GM19324 (cell line): Measurements from ENCODE around the gene SLC41A1.

Source experiments
- ATAC-seq: cut with Tn5 transposase; IDR thresholded peaks from one replicate; pipeline ENCODE4 v1.9.1; 2021; ENCODE audit warnings: mild to moderate bottlenecking, moderate library complexity; ENCODE audit not compliant: unreplicated experiment, low FRiP score

The SLC41A1 gene

DNA sequence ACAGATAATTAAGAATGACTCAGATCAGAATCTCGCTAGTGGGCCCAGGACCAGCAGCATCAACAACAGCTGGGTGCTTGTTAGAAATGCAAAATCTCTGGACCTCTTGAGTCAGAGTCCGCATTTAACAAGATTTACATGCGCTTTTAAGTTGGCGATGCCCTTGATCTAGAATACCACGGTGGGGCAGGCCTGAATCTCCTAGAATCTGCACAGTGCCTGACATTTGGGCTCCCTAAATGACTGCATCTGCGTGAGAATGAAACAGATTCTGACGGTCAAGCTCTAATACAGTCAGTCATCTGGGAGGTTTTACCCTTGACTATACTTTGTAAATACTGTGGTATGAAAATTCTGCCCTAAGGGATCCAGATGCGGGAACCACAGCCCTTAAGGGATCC lies 20.5 kb downstream of the SLC41A1 start:
- no peak for ATAC-seq

GRCh38 chr1:205791568-205792180 lies 21.3 kb downstream of the SLC41A1 start:
- no peak for ATAC-seq

DNA sequence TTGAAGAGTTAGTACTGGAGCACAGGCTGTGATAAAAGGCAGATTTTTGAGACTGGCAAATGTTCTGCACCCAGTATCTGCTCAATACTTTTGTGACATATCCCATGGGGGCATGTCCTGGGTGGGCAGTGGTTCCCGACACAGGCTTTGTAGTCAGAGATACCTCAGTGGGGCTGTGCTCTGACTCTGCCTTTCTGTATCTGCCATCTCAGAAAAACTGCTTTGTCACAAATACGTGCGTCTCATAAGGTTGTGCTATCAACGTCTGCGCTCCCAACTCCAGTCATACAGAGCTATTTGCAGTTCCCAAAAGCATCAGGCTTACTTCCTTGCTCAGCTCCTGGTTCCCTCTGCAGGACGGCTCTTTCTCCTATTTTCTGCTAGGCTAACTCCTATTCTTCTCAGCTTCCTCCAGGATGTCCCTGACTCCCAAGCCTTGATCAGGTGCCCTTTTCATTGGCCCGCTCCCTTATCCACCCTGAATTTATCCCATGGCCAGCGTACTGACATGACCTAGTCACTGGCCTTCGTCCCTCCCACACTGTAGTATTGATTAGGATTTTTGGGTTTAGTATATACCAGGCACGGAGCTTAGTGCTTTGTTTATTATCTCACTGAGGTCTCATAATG lies 25.6 kb downstream of the SLC41A1 start:
- ATAC-seq, result no peak

- no peak for ATAC-seq
Measured at GRCh38 chr1:205786601-205787000, 26.4 kb downstream of the SLC41A1 start.

- ATAC-seq, result no peak
Measured at GRCh38 chr1:205785446-205785845, 27.6 kb downstream of the SLC41A1 start.

- no peak for ATAC-seq
Measured at GRCh38 chr1:205783904-205784303, 29.1 kb downstream of the SLC41A1 start.

DNA sequence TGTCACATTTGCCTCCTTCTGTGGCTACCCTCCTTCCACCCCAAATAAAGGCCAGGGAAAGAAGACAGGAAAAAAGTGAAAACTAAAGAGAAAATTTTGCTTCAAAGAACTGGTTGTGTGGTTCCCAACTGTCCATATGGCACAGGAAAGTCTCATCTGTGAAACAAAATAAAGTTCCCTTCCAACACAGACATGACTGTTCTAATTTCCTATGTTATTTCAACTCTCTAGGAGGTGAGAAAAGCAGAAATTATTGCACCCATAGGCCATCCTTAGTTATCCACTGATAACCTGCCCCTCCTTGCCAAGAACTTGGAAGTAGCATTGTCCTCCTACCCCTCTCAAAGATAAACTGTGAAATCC lies 29.6 kb downstream of the SLC41A1 start:
- ATAC-seq, result no peak

DNA sequence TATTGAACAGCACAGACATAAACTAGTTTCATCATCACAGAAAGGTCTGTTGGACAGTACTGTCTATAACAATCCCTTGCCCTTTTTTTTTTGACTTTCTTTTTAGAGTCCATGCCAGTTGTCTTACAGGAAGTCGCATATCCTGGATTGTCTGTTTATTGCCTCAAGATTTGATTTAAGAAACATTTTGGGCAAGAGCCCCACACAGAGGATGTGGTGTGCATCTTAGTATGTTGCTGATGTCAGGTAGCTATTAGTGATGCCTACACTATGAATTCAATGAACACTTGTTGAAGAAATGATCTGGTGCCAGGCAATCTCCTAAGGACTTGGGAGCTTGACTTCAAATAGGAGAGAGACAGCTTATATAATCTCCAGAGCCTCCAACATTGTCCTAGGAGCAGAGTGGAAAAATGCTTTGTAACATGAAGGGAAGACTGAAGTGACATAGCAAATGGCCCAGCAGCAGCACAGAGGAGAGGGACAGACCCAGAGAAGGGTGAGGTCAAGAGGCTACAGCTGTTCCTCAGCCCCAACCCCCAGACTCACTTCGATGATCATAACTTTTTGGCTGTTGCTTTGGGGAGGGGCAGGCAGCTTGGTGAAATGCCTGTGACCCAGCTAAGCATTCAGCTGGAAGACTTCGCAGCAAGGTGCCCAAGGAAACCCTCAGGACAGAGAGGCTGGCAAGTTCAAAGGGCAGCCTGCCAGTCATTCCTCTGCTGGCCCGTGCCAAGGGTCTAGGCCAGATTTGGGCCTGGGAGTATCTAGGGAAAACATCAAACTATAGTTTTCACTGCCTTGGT lies 30.2 kb downstream of the SLC41A1 start:
- no peak for ATAC-seq

GRCh38 chr1:205780335-205780734 lies 32.7 kb downstream of the SLC41A1 start:
- no peak for ATAC-seq

- ATAC-seq, result no peak
Measured at GRCh38 chr1:205777994-205778393, 35.0 kb downstream of the SLC41A1 start.

DNA sequence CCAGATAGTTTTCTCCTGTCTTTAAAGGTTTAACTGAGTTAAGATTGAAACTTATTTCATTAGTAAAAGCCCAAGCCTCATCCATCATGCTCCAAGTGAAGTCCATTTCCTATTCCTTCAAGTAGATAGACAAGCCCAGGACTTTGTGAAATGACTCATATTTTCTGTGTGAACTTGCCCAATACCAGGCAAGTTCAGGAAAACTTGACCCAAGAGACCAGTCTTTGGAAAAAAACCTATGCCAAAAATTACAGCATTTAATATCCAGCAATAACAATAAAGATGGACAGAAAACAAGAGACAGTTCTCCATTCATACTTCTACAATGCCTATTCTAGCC lies 37.3 kb downstream of the SLC41A1 start:
- no peak for ATAC-seq

DNA sequence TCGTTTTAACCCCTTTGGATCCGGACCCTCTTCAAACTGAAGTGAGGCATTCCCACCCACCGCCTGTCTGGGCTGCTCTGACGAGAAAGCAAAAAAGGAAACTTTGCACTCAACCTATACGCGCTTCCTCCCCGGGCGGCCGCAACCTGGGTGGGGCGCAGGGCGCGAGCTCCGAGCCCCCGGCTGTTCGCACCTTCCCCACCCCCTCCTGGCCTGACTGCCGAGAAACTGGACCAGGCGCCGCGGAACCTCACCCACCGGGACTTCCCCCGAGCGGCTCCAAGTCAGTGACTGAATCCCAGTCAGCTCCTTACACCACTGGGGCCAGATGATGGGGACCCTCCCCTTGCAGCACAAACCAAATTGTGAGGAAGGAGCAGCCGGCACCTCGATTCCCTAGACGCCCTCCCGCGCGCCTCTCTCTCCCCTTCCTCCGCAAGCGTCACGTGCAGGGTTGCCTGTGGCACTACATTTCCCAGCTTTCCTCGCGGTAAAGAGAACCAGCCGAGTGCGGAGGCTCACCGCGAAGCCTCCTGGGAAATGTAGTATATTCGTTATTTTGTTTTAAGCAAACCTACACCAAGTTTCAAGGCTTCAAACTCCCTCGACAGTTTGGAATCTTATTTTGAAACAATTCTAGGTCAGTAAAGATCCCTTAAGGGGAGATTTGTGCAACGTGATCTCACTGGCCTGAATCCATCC lies 37.8 kb downstream of the SLC41A1 start, which contains the start of gene RAB29:
TSS of gene RAB29 (minus strand) at position 468 of the 702 bp plus-strand sequence. CDS start 526 bp downstream, outside the sequence.
- ATAC-seq, result peak; percentile 70

DNA sequence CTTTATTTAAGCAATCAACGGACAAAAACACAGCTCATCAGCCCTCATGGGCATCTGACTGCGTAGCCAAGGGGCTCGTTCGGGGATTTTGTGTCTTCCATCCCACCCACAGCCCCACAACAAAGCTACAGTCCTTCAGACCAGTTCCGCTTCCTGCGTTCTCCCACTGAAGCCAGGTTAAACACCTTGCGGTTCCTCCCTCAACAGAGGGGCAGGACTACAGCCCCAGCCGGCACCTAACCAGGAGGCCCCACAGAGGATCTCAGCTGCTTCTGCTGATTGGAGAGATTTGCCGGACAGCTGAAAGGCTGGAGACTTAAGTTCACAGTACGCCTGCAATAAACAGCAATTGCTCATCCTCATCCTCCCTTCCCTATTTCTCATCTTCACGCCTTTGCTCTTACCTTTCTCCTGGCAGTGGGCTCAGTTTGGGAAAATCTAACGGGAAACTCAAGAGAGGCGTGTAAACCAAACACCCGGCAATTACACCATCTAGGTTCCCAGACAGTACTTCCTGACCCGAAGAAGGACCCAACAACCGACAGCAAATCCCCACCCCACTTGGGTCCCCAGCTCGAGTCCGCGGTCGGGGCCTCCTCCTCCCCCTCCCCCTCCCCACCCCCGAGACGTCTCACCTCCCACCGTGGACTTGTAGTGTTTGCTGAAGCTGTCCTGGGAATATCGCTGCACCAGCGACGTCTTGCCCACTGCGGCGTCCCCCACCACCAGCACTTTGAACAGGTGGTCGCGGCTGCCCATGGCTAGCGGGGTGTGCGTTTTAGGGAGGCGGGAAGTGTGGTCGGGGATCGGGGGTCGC lies 38.6 kb downstream of the SLC41A1 start:
- peak; percentile 10 for ATAC-seq

- no peak for ATAC-seq
Measured at GRCh38 chr1:205772607-205773032, 40.4 kb downstream of the SLC41A1 start.

- ATAC-seq, result no peak
Measured at GRCh38 chr1:205770618-205771017, 42.4 kb downstream of the SLC41A1 start.

- ATAC-seq, result no peak
Measured at GRCh38 chr1:205769641-205770365, 43.2 kb downstream of the SLC41A1 start.

DNA sequence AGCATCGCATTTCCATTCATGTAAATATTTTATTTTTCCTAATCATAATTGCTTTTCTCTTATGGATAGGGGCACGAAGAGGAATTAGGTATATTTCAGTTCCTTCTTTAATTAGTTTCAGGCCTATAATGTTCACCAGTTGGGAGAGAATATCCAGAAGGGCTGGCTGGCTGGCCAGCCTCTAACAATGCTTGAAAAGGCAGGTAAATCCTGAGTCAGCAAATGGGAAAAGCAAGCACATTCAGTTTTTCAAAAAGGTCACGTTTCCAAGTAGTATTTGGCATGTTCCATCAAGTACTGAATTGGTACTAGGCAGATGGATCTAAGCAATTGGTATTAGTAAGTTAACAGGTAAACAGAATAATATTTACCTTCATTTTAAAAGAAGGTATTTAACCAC lies 45.8 kb downstream of the SLC41A1 start:
- ATAC-seq, result no peak

DNA sequence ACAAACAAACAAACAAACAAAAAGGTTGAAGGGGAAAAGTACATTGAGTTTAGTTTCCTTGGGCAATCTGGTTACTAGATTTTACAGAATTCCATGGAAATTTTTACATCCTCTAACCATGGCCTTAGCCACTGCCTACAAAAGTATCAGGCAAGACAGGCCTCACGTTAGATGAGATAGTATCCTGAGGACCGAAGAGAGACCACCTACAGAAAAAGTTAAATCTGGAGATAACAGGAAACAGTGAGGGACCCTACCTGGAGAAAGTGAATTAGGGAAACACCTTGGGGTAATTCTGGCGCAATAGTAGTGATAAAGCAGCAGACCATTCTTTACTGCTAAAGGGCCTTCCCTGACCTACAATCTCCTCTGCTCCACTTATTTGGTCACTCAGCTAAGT lies 46.4 kb downstream of the SLC41A1 start:
- ATAC-seq, result no peak

GRCh38 chr1:205766038-205766437 lies 47.0 kb downstream of the SLC41A1 start:
- no peak for ATAC-seq

- no peak for ATAC-seq
Measured at GRCh38 chr1:205764578-205764977, 48.4 kb downstream of the SLC41A1 start.
